Measurements from ENCODE around the gene LYG2.
A peak's percentile ranks its signal among the peaks of the same experiment; 100 is the strongest.
"Not testable (repeated sequence)": the region's sequence is repeated elsewhere in the genome, so short reads cannot be mapped to it uniquely, and the experiment has no call there.

The LYG2 gene

GRCh38 chr2:99255491-99256318, at the start of gene LYG2:
LYG2 (minus strand) TSS chr2:99255666; CDS start chr2:99254260, 1,406 bp downstream.
- peak; percentile 41 for DNase-seq

- not testable (repeated sequence) for DNase-seq
Measured at GRCh38 chr2:99301097-99301496, 45.6 kb upstream of the LYG2 start, which contains the start of gene LYG1. LYG1 (minus strand) TSS chr2:99301197; CDS start chr2:99295670, 5,527 bp downstream.

GRCh38 chr2:99299580-99299979, 44.1 kb upstream of the LYG2 start:
- no peak for DNase-seq

GRCh38 chr2:99297994-99298393, 42.5 kb upstream of the LYG2 start:
- no peak for DNase-seq

GRCh38 chr2:99285526-99285925, 30.1 kb upstream of the LYG2 start:
- no peak for DNase-seq

GRCh38 chr2:99279969-99280695, 24.7 kb upstream of the LYG2 start:
- DNase-seq: no peak

GRCh38 chr2:99278793-99279291, 23.4 kb upstream of the LYG2 start:
- DNase-seq: no peak

- DNase-seq: not testable (repeated sequence)
Measured at GRCh38 chr2:99278195-99278765, 22.8 kb upstream of the LYG2 start.

- DNase-seq: no peak
Measured at GRCh38 chr2:99275882-99276281, 20.4 kb upstream of the LYG2 start.

GRCh38 chr2:99261242-99261641, 5.8 kb upstream of the LYG2 start:
- no peak for DNase-seq

- DNase-seq: no peak
Measured at GRCh38 chr2:99260184-99260583, 4.7 kb upstream of the LYG2 start.

- DNase-seq: no peak
Measured at GRCh38 chr2:99259465-99259864, 4.0 kb upstream of the LYG2 start.

GRCh38 chr2:99256677-99257076, 1.2 kb upstream of the LYG2 start:
- DNase-seq: no peak

- DNase-seq: no peak
Measured at GRCh38 chr2:99249951-99250350, 5.5 kb downstream of the LYG2 start.

GRCh38 chr2:99242151-99242550, 13.3 kb downstream of the LYG2 start:
- no peak for DNase-seq

- no peak for DNase-seq
Measured at GRCh38 chr2:99240431-99240830, 15.0 kb downstream of the LYG2 start.

- DNase-seq: no peak
Measured at GRCh38 chr2:99238599-99238998, 16.9 kb downstream of the LYG2 start.

GRCh38 chr2:99233177-99233576, 22.3 kb downstream of the LYG2 start:
- not testable (repeated sequence) for DNase-seq

- DNase-seq: no peak
Measured at GRCh38 chr2:99217929-99218501, 37.5 kb downstream of the LYG2 start.

GRCh38 chr2:99216096-99216495, 39.4 kb downstream of the LYG2 start:
- no peak for DNase-seq

- no peak for DNase-seq
Measured at GRCh38 chr2:99205491-99205890, 50.0 kb downstream of the LYG2 start.

- no peak for DNase-seq
Measured at GRCh38 chr2:99201959-99202678, 53.3 kb downstream of the LYG2 start.
